ENCODE results near the gene ZBTB5. TPM values are rescaled to one million over a fixed set of nuclear protein-coding genes. Genes with fewer than 3 reads are reported as not detected.
"Not testable (repeated sequence)": the region's sequence is repeated elsewhere in the genome, so short reads cannot be mapped to it uniquely, and the experiment has no call there.

Gene ZBTB5
- total and polyA plus RNA-seq, 2 donors (not counting 3 experiments of a cell fraction or from before 2014, with no cell fraction given), result 10.0 to 13.7 TPM

GRCh38 chr9:37399336-37399735 is 65.9 kb downstream of the ZBTB5 start:
- FAIRE-seq, result no peak
- no peak overlapping the region for H2AFZ ChIP-seq (ENCODE audit: low read depth, low read length)
- no peak for DNase-seq (ENCODE audit: low read depth, low spot score)
- no peaks in the 10 kb centered on the region for H3K79me2 ChIP-seq (ENCODE audit: control insufficient read depth, insufficient read depth, low read length)
- no TSS peak for BruUV-seq (replicated peaks)
- H3K27ac ChIP-seq (ENCODE audit: insufficient read depth, low read depth, low read length), result no peak overlapping the region
- CTCF ChIA-PET, result no interaction called here
- dilution Hi-C loops (cut with MboI; ENCODE audit: extremely low pct_ligation_motif_present, low sequenced_read_pairs), result no loop called here
- TF ChIP-seq POLR2AphosphoS5 (IDR thresholded peaks at IDR 0.05; ENCODE audit: insufficient read depth, low read depth, low read length) (no peak), JUN (IDR thresholded peaks at IDR 0.05; ENCODE audit: borderline replicate concordance, insufficient read depth, insufficient read length, low read depth) (no peak)
- H3K9ac ChIP-seq (replicated peaks; ENCODE audit: extremely low read depth, insufficient read depth, low read length), result no peak overlapping the region
- H3K9me3 ChIP-seq (replicated peaks; ENCODE audit: control insufficient read depth, insufficient read depth, low read length), result no peaks in the 10 kb centered on the region
- no peaks in the 10 kb centered on the region for H3K36me3 ChIP-seq (ENCODE audit: control insufficient read depth in 2 of 2, extremely low read depth in 1 of 2, insufficient read depth in 2 of 2, low read length in 2 of 2)
- peaks cover 2 to 4% of the 10 kb centered on the region in 2 experiments for H3K27me3 ChIP-seq (ENCODE audit: control insufficient read depth in 2 of 2, insufficient read depth in 2 of 2, low read length in 2 of 2)
- intact Hi-C loops (cut with micrococcal nuclease), result no loop called here
- H4K20me1 ChIP-seq (replicated peaks; ENCODE audit: control insufficient read depth, extremely low read depth, insufficient read depth, low read length), result no peaks in the 10 kb centered on the region
- H3K4me1 ChIP-seq (ENCODE audit: control insufficient read depth, extremely low read depth, insufficient read depth, low read length), result no peaks in the 10 kb centered on the region
- POLR2A ChIA-PET, result interaction anchor here (0.7 kb wide), 1 partner anchor 10 kb away, joined by 3 read pairs; no protein-coding TSS in a partner anchor
- H3K4me2 ChIP-seq (ENCODE audit: insufficient read depth, low read length), result no peak overlapping the region
- no peaks in the 10 kb centered on the region for H3K9me1 ChIP-seq (replicated peaks; ENCODE audit: control insufficient read depth, extremely low read depth, insufficient read depth, low read length)
- no peak overlapping the region for H3K4me3 ChIP-seq (replicated peaks in 1 of 3; ENCODE audit: insufficient read depth in 1 of 3, low read depth in 1 of 3, low read length in 3 of 3)

GRCh38 chr9:37398464-37399025 is 66.7 kb downstream of the ZBTB5 start:
- Histone ChIP-seq H4K20me1 (replicated peaks; ENCODE audit: control insufficient read depth, extremely low read depth, insufficient read depth, low read length) (no peaks in the 10 kb centered on the region), H3K4me3 (replicated peaks in 1 of 3; ENCODE audit: insufficient read depth in 1 of 3, low read depth in 1 of 3, low read length in 3 of 3) (no peak overlapping the region), H3K9me1 (replicated peaks; ENCODE audit: control insufficient read depth, extremely low read depth, insufficient read depth, low read length) (no peaks in the 10 kb centered on the region), H3K9ac (replicated peaks; ENCODE audit: extremely low read depth, insufficient read depth, low read length) (no peak overlapping the region), H2AFZ (ENCODE audit: low read depth, low read length) (no peak overlapping the region), H3K9me3 (replicated peaks; ENCODE audit: control insufficient read depth, insufficient read depth, low read length) (no peaks in the 10 kb centered on the region), H3K4me2 (ENCODE audit: insufficient read depth, low read length) (no peak overlapping the region), H3K27ac (ENCODE audit: insufficient read depth, low read depth, low read length) (no peak overlapping the region), H3K4me1 (ENCODE audit: control insufficient read depth, extremely low read depth, insufficient read depth, low read length) (no peaks in the 10 kb centered on the region), H3K36me3 (ENCODE audit: control insufficient read depth in 2 of 2, extremely low read depth in 1 of 2, insufficient read depth in 2 of 2, low read length in 2 of 2) (no peaks in the 10 kb centered on the region), H3K79me2 (ENCODE audit: control insufficient read depth, insufficient read depth, low read length) (no peaks in the 10 kb centered on the region), H3K27me3 (ENCODE audit: control insufficient read depth in 2 of 2, insufficient read depth in 2 of 2, low read length in 2 of 2) (peaks cover 2 to 4% of the 10 kb centered on the region in 2 experiments)
- no peak for TF ChIP-seq MAX (IDR thresholded peaks at IDR 0.05; ENCODE audit: insufficient read depth, insufficient read length)
- no peak for TF ChIP-seq GATA2 (IDR thresholded peaks at IDR 0.05; ENCODE audit: insufficient read depth, insufficient read length, low read depth, low read length)
- no peak for TF ChIP-seq POLR2A (IDR thresholded peaks at IDR 0.05; ENCODE audit: low read depth, low read length)
- TF ChIP-seq FOS (IDR thresholded peaks at IDR 0.05; ENCODE audit: borderline replicate concordance, insufficient read depth, low read length), result no peak
- no TSS peak for BruUV-seq (replicated peaks)
- CTCF ChIA-PET, result interaction anchor here (1.0 kb wide), 1 partner anchor 21 kb away, joined by 3 read pairs; no protein-coding TSS in a partner anchor
- intact Hi-C loops (cut with micrococcal nuclease) (no loop called here), dilution Hi-C loops (cut with MboI; ENCODE audit: extremely low pct_ligation_motif_present, low sequenced_read_pairs) (no loop called here)
- DNase-seq (ENCODE audit: low read depth, low spot score) (no peak), FAIRE-seq (no peak)
- POLR2A ChIA-PET, result no interaction called here

DNA sequence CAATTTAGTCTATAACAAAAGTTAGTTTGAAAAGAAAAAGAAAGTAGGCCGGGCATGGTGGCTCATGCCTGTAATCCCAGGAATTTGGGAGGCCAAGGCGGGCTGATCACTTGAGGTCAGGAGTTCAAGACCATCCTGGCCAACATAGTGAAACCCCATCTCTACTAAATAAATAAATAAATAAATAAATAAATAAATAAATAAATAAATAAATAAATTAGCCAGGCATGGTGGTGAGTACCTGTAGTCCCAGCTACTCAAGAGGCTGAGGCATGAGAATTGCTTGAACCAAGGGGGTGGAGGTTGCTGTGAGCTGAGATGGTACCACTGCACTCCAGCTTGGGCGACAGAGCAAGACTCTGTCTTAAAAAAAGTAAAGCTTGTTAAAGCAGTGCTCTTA is 67.3 kb downstream of the ZBTB5 start:
- DNase-seq (ENCODE audit: low read depth, low spot score); H3K9me1 ChIP-seq (replicated peaks; ENCODE audit: control insufficient read depth, extremely low read depth, insufficient read depth, low read length); H3K36me3 ChIP-seq (ENCODE audit: control insufficient read depth in 2 of 2, extremely low read depth in 1 of 2, insufficient read depth in 2 of 2, low read length in 2 of 2); POLR2A ChIA-PET; FAIRE-seq; BruUV-seq (replicated peaks); H3K9ac ChIP-seq (replicated peaks; ENCODE audit: extremely low read depth, insufficient read depth, low read length); H2AFZ ChIP-seq (ENCODE audit: low read depth, low read length); H3K4me2 ChIP-seq (ENCODE audit: insufficient read depth, low read length); H3K4me3 ChIP-seq (replicated peaks in 1 of 3; ENCODE audit: insufficient read depth in 1 of 3, low read depth in 1 of 3, low read length in 3 of 3); dilution Hi-C loops (cut with MboI; ENCODE audit: extremely low pct_ligation_motif_present, low sequenced_read_pairs); H3K4me1 ChIP-seq (ENCODE audit: control insufficient read depth, extremely low read depth, insufficient read depth, low read length); intact Hi-C loops (cut with micrococcal nuclease); H3K27ac ChIP-seq (ENCODE audit: insufficient read depth, low read depth, low read length); H3K9me3 ChIP-seq (replicated peaks; ENCODE audit: control insufficient read depth, insufficient read depth, low read length); H3K27me3 ChIP-seq (ENCODE audit: control insufficient read depth in 2 of 2, insufficient read depth in 2 of 2, low read length in 2 of 2); H4K20me1 ChIP-seq (replicated peaks; ENCODE audit: control insufficient read depth, extremely low read depth, insufficient read depth, low read length); H3K79me2 ChIP-seq (ENCODE audit: control insufficient read depth, insufficient read depth, low read length): not testable (repeated sequence)
- CTCF ChIA-PET, result interaction anchor here (1.0 kb wide), 1 partner anchor 20 kb away, joined by 3 read pairs; no protein-coding TSS in a partner anchor

Measured in endothelial cell of umbilical vein (primary cell).